ENCODE results near the gene THADA.

THADA gene

DNA sequence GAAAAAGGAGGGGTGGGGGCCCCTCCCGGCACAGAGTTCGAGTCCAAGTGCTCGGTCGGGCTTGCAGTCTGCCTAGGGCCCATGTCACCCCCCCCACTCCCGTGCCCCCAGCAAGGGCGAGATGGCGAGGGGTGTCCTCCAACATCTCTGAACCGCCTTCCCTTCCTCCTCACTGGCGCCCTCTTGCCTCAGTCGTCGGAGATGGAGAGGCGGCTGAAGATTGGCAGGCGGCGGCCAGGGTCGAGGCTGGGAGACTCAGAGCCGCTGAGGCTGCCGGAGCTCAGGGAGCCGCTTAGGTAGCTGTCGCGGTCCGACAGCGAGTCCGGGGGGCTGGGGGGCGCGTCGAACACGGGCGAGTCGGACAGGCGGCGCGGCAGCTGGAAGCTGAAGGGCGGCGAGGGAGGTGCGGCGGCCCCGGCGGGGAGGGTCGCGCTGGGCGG is 371.7 kb downstream of the THADA start:
- DNase-seq (ENCODE audit: low read depth in 2 of 2), result no peak

DNA sequence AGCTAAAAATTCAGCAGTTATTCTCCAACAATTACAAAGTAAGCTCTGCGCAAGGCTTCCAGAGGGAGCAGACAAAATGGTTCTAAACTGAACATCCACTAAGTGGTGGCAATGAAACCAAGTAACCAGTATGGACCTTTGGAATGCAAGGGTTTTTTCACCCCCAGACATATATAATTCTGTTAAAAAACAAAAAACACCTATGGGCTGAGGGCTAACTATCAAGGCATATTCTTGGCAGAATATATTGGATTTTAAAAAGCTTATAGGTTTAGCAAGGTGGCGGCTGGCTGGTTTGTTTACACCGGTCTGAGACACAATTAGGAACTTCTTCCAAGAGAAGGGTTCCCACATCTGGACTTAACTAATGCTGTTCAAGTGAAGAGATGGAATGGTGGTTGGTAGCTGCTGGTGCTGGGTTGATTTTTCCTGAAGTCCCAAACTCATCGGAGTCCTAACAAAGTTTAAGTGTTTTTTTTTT is 372.3 kb downstream of the THADA start:
- no peak for DNase-seq (ENCODE audit: low read depth in 2 of 2)

DNA sequence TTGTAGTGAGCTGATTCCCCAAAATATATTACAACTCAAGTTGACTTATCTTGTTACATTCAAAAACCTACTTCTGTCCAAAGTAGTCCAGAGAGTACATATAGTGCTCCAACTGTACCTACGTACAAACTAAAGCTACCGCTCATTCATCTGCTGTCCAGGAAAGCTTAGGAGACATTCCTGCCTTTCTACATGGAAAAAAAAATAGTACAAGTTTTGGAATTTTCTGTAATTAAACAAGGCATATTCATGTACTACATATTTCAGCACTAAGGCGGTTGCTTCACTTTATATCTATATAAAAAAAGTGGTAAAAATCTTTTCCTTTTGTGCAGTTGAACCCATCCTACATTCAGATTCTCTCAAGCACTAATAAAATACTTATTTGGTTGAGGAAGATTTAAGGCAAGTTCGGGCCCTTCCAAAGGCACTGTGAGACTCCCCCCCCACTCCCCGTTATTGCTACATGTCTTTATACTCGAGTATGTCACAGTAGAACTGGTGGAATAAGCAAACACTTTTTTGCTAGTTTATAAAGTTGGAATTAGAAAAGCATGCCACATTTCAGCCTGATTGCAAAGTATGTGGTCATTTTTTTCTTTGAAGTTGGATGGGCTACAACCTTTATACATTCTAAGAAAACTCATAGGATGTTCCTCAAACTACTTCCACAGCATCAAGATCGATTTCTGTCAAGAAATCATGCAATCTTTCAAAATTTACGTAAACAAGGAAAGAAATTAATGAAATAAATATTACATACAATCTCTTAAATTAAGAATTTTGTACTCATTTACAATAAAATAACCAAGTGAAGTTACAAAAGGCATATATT is 373.1 kb downstream of the THADA start:
- no peak for DNase-seq (ENCODE audit: low read depth in 2 of 2)

DNA sequence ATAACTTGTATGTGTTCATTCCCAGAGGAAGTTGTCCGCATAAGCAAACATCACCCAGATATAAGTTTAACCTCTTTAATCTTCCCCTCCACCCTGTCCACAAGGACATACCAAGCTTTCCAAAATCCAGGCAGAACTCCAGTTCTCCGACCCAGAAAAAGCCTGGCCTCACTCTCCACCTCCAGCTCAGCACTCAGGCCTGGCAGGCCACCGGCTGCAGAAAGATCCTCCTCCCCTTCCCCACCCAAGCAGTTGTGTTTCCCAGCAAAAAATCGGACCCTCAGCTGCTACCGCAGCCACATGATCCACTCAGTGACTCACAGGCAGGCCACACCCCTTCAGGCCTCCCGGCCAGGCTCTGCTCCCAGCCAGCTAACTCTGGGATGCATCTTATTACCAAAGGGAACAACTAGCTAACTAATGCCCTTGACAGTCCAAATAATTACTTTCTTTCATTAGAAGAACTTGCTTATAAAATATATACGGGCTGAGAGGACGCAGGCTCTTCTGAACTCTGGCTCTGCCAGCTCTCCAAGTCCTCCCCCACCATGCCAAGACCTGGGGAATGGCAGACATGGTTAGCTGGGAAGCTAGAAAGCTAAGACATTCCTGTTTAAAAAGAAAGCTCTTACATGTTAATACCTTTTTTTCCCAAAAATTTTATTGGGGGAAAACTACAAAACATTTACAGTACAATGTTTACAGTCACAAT is 373.9 kb downstream of the THADA start:
- peak; percentile 89 to 90 for DNase-seq (ENCODE audit: low read depth in 2 of 2)

DNA sequence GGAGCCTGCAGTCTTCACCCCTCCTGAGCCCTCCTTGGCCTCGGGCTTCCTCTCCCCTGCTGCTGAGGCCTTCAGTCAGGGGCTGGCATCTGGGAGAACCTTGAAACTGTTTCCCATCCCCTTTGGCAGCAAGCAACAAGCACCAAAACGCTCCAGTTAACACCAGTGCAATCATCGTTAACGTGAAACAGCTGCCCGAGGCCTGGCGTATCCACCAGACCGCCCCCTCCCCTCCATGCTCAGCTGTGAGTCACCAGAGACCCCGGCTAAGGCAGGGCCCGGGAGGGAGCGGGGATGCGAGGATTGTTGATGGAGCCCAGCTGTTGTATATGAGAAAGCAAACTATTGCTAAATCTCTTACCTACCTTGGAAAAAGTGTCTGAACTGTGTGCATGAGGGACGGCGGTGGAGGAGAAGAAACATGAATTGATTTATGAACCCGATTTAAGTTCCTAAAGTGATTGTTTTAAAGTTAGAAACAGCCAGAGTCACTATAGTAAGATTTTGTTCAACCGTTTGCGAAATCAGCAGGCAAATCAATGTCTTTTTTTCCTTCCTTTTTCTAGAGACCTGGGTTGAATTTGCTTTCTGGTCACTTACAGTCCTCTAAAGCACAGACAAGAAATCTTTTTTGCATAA is 374.6 kb downstream of the THADA start:
- peak; percentile 92 to 93 for DNase-seq (ENCODE audit: low read depth in 2 of 2)

DNA sequence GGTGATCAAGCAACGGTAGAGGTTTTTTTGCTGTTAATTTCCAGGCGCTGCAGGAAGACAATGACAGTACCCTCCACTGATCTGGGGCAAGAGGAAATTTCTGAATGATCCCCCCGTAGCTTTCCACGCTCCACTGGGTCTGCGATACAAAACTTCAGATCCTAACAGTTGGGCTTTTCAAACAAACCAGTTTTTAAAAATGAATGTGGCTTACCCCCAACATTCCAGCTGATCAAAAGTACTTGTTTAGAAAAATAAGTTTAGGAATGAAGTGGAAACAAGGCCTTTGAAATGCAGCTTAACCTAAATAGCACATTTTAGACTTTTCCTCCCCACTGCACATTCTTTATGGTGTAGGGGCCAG is 375.1 kb downstream of the THADA start:
- no peak for DNase-seq (ENCODE audit: low read depth in 2 of 2)

DNA sequence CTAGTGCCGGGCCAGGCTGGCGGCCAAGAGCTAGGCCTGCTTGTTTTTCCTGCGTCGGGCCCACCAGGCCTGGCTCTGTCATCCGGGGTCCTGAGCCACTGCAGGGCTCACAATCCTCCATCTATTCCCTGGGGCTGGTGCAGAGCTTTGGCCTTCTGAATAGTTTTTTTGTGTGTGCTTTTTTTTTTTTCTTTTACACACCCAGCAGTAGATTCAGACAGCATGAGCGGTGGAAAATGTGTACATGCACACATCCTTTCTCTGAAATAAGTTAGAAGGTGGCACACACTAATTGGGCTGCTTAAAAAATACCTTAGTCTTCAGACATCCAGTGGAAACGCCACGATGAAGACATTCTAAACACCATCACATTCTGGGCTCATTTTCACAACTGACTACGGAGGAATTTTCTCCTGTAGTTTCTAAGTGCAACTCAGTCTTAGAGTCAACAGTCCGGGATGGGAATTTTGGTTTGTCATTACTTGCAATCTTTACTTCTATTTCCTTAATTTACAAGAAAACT is 375.5 kb downstream of the THADA start:
- no peak for DNase-seq (ENCODE audit: low read depth in 2 of 2)

DNA sequence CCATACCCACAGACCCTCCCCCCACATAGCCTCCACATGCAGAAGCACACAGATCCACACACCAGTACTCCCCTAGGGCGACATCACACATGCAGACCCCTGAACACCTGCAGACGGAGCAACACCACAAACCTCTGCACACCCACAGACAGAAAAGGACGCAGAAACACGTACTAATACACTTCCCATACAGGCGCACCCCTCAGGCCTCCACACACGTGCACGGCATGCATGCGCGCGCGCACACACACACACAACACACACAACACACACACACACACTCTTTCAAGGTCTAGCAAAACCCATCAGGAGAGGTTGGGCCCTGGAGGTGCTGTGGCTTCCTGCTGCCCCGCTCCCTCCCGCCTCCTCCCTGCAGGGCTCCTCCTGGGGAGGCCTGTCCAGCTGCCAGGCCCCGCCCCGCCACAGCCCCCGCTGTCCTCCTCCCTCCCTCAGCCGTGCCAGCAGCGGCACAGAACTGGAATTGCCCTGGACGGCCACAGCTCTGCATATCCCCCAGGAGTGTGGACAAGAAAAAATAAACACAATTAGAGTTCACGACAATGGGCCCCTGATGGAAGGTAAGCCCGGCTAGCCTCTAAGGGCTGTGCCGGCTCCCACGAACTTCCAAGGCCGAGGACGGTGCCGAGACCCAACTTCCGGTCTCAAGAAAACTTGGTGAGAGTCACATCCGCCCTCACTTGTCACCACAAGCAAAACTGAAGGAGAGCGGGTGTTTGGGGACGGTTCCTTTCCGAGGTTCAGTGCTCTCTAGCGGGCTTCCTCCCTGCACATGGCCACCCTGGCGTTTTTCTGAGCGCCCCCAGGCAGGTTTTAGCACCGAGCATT is 376.2 kb downstream of the THADA start:
- DNase-seq (ENCODE audit: low read depth in 2 of 2), result no peak

DNA sequence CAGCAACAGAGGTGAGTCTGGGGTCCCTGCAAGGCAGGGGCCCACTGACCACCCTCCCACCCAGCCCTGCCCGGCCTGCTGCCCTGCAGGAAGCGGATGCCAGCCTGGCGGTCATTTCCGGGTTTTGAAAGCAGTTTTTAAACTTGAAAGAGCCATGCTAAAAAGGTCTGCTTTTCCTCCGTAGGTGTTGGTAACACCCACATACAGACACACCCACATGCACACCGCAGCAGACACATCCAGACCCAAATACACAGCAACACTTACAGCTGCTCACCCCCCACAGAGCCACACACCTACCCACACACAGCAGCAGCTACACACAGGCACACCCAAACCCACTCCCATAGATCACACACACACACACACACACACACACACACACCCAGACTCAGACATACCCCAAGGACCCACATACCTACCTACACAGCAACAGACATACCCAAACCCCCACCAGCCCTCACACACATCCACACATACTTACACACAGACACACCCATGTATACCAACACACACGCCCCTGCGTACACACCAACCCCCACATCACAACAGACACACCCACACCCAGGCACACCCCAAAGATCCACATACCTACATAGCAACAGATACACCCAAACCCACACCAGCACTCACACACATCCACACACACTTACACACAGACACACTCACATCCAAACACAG is 377.0 kb downstream of the THADA start:
- DNase-seq (ENCODE audit: low read depth in 2 of 2), result no peak

DNA sequence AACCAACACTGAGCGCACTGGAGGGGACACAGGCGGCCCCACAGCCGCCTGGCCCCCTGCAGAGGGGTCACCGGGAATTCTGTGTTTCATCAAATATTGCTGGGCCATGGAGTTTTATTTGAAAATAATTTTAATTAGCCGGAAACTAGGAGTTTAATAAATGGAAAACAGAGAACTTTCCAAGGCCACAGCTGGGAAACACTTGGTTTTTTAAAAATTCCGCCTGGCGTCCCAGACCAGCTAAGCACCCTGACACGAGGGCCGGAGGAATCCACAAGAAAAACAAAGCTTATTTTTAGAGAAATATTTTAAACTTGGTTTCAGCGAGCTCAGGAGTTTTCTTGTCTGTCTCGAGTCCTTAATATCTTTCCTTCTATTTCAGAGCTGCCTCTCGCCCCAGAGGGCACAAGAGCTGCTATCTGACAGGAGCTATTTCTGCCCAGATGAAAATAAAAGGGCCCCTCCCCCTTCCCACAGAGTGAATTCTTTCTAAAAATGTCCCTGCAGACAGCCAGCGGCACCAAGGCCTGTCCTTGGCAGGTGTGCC is 377.6 kb downstream of the THADA start:
- no peak for DNase-seq (ENCODE audit: low read depth in 2 of 2)

DNA sequence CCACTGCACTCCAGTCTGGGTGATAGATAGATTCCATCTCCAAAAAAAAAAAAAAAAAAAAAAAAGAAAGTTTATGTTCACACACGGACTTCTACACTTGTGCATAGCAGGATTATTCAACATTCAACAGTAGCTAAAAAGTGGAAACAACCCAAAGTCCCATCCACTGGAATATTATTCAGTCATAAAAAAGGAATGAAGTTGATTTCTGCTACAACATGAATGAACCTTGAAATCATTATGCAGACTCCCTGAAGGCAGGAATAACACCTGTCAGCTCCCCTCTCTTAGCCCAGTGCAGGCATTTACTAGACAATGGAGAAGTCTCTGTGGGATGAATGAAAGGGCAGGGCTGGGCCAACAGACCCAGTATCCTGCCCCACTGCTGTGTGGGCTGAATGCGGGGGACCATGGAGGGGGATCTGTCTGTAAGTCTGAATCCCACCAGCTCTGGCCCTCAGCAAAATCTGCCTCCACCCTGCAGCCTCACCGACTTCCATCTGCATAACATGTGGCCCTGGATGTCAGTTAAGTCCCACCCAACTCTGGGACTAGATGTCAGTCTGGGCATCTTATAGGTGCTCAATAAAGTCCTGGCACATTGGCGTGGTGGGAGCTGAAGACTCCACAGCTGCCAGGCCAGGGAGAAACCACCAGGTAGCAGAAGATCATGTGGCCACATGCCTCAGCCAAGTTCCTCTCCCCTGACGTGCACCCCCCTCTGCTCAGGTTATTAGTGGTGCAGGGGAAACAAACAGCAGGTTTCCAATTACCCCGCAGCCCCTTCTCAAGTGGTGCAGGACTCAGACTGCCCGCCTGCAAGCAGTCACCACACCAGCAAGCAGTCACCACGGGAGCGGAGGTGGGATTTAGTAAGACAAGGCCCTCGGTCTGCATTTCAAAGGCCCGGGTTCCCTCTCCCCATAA is 378.3 kb downstream of the THADA start:
- DNase-seq (ENCODE audit: low read depth in 2 of 2), result no peak

DNA sequence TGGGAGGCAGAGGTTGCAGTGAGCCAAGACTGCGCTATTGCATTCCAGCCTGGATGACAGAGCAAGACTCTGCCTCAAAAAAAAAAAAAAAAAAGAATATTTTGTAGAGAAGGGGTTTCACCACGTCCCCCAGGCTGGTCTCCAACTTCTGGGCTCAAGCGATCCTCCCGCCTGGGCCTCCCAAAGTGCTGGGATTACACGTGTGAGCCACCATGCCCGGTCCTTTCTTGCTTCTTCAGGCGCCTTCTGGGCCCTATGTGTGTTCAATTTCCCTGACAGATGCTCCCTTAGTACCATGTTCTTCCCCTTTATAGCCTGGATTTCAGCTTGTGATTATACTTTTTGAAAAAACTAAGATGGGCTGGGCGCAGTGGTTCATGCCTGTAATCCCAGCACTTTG is 379.2 kb downstream of the THADA start:
- no peak for DNase-seq (ENCODE audit: low read depth in 2 of 2)

DNA sequence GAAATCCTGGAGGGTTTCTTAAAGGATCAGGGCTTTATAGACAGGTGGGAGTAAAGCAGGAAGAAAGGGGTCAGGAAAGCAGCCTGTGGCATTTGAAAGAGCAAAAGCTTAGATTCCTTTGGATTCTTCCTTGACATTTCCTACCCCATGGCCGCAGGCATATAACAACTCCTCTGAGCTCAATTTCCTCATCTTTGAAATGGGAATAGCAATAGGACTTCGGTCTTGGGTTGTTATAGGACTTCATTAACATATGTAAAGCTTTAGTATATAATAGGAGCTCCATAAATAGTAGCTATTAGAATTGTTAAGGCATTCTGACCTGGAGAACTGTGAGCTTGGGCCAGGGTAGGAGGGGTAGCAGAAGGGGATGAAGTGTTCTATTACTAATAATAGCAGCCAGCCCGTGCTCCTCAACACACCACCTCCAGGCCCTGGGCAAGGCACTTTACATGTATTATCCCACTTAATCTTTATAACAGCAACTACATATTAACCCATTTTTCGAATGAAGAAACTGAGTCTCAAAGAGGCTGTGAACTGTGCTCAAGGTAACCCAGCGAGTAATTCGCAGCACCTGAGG is 380.1 kb downstream of the THADA start:
- no peak for DNase-seq (ENCODE audit: low read depth in 2 of 2)

DNA sequence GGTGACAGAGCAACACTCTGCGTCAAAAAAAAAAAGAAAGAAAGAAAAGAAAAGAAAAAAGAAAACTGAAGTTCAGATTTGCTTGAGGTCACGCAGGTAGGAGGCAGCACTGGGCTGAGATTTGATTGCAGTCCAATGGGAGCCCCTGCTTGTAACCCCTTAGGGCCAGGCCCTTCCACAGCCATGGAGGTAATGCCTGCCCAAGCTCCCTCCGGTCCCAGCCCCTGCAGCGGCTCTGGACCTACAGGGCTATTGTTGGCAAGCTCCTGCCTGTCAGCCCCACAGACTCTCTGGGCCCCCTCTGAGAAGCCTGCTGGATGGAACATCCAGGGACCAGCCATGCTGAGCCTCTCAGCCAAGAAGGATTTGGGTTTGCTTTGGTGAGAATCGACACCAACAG is 381.6 kb downstream of the THADA start:
- DNase-seq (ENCODE audit: low read depth in 2 of 2), result no peak

DNA sequence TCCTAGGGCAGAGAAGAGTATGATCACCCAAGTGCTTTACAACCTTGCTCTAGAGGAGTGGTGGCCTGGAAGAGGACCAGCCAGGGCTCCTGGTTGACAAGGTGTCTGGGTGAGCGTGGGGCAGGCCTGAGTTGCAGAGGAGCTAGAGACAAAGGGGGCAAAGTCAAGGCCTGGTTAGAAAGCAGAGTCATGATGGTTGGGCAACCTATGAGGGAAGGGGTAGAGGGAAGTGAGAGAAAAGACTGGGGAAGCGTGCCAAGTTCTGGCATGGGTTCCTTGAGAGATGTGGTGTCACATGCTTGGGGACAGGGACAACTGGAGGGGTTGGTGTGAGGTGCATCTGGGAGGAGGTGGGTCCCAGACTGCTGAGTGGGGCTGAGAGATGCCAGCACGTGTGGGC is 382.9 kb downstream of the THADA start:
- no peak for DNase-seq (ENCODE audit: low read depth in 2 of 2)

DNA sequence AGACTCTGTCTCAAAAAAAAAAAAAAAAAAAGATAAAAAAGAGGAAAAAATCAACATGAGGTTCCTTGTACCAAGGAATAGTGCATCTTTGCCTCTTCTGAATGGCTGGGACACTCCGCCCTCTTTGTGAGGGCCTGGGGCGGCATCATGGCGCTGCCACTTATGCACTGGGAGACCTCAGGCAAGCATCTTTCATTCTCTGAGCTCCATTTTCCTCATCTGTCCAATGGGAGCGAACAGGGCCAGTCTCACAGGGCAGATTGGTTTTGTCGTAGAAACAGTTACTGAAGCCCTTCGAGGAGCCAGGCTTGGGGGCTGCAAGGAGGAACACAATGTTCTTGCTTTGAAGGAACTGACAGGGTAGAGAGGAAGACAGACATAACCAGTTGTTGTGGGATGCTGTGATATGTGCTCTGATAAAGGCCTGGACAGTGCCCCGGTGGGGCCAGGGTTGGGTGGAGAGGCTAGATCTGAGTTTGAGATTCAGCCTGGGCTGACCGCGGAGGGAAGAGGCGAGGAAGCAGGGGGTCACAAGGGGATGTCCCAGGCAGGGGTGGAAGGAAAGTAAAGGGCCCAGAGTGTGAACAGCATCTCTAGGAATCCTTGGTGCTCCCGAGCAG is 383.5 kb downstream of the THADA start:
- no peak for DNase-seq (ENCODE audit: low read depth in 2 of 2)

DNA sequence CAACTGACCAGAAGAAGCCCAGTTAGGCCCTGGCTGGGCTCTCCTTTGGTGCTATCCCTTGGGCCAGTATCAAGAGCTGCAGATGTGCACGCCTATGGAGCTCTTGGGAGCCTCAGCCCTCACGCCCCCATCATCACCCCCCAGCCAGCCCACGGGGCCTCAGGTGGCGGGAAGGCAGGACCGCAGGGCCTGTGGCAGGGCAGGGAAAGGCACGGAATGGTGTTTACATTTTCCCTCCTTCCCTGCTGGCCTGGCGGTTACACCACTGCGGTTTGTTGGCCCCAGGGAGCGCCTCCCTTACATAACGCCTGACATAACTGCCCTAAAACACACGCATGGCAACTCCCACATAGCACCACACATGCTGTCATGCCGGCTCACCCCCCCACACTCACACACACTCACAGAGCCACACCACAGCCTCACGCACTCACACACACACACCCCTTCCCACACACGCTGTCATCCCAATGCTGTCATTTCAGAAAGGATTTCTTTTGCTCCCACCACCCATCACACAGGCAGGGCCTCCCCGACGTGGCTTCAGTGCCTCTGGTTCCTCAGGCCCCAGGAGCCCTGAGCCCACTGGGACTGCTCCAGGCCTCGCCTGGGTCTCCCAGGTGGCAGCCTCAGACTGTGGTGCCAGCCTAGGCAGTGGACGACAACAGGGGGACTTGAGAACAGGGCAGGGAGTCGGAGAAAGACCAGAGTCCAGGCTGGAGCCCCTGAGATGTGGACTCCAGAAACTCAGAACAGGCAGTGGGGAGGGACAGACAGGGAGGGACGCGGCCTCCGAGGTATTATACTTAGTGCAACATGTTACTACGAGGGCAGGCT is 385.2 kb downstream of the THADA start:
- DNase-seq (ENCODE audit: low read depth in 2 of 2), result peak; percentile 78 to 79

DNA sequence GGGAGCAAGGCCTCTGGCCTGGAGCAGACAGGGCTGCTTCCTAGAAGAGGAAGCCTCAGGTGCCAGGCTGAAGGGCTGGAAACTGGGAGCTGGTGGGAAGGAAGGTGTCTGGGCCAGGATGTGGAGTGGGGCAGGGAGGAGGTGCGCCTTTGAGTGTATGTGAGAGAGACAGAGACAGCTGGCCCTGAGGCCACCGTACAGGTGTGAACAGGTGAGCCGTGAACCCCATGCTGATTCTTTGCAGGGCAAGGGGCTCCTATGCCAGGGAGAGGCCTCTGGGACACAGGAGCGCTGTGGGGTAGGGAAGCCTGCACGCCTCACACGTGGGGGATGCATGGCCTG is 385.7 kb downstream of the THADA start:
- DNase-seq (ENCODE audit: low read depth in 2 of 2), result no peak

Measured in fibroblast of skin of left biceps (primary cell).